Measurements from ENCODE around the gene DOCK3.

DOCK3 gene

DNA sequence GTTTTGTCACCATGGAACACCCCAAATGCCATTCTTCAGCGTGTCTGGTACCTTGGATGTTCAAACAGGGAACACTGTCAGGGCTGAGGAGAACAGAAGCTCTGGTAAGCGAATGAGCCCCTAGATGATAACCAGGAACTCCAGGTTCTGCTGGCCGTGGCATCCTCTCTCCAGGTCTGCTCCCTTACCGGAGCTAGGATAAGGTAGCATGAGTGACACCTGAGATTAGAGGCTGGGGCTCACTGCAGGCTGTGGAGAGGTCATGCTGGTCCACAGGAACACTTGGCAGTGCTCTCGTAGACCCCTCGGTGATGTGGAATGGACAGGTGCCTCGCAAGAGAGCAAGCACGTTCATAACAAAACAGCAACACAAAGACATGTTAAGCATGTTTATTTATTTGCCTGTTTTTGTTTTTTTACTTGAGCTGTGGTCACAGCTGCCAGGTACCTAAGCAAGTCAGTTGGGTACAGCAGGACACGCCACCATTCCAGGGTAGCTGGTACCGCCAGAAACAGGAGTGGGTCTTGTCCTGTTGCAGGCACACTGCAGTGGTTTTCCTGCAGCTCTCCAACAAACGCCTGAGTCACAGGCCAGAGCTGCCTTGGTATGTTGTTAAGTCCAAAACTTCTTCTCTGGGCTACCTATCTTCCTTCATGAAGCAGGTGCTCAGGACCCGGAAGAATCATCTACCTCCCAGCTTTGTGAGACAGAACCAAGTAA is 720.9 kb downstream of the DOCK3 start:
- no peak for TF ChIP-seq CTCF (IDR thresholded peaks at IDR 0.05)

DNA sequence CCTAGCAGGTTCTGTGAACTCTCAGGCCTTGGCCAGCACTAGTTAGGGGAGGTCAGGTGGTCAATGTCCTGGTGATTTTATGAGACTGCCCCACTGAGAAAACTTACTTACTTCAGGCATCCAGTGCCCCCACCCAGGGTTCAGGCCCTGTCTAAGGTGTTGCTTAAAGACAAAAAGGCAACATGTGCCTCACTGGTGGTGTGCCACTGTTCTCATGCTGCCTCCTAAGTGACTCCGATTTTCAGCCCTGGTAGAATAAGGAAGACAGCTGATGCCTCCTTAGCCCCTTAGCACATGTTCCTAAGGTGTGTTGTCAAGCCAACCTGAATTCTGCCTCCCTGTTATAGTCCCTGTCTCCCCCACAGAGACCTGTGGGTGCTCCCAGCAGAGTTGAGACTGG is 721.7 kb downstream of the DOCK3 start:
- no peak for TF ChIP-seq CTCF (IDR thresholded peaks at IDR 0.05)

- TF ChIP-seq CTCF (IDR thresholded peaks at IDR 0.05): no peak
Measured at GRCh38 chr3:51397392-51397791, 722.7 kb downstream of the DOCK3 start.

- TF ChIP-seq CTCF (IDR thresholded peaks at IDR 0.05): no peak
Measured at GRCh38 chr3:51398595-51399310, 724.0 kb downstream of the DOCK3 start.

- no peak for TF ChIP-seq CTCF (IDR thresholded peaks at IDR 0.05)
Measured at GRCh38 chr3:51400166-51400565, 725.4 kb downstream of the DOCK3 start.

GRCh38 chr3:51401735-51402134 is 727.0 kb downstream of the DOCK3 start:
- no peak for TF ChIP-seq CTCF (IDR thresholded peaks at IDR 0.05)

- TF ChIP-seq CTCF (IDR thresholded peaks at IDR 0.05): no peak
Measured at GRCh38 chr3:51403675-51404074, 728.9 kb downstream of the DOCK3 start.
